ENCODE data around the gene TRMT112.
A peak's percentile ranks its signal among the peaks of the same experiment; 100 is the strongest.

Gene TRMT112

DNA sequence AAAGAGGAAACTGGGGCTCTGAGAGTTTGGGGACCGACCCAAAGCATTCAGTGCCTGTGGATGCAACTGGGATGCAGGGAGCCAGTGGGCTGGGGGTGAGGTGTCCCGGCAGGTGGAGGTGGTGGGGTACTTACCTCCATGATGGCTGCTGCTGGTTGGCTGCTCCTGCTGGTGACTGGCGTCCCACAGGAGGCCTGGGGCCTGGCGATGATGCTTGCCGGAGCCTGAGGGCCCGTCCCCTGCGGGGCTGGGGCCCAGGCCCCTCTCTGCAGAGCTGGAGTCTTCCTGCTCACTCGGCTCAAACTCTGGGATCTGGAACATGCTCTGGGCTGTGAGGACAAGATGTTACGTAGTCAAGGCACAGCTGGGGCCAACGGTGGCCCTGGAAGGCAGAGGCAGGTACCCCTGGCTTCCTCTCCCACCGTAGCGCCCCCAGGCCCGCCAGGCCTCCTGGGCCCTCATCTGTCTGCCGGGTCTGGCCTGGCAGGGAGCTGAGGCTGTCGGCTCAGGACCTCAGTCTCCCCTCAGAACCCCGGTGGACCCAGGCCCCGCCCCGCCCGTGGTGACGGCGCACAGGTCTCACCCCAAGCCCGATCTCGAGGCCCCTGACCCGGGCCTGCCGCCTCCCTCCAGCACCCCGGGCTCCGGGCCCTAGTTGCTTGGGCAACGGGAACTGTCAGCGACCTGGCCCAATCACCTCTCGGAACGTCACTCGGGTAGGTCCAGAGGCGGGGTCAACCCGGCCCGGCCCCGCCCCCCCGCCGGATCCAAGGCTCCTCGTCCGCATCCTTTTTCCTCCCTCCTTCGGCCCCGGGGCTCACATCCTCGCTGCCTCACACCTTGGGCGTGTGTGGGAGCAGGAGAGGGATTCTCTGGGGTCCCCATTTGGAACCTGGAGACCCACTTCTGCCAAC is 33.1 kb downstream of the TRMT112 start, which contains the start of gene BAD:
BAD (minus strand) TSS at position 618 of the 914 bp plus-strand sequence; CDS start at position 321, 297 bp downstream.
- peak; percentile 96 for DNase-seq (ENCODE audit: low read depth)
- TF ChIP-seq, protein P1, sequence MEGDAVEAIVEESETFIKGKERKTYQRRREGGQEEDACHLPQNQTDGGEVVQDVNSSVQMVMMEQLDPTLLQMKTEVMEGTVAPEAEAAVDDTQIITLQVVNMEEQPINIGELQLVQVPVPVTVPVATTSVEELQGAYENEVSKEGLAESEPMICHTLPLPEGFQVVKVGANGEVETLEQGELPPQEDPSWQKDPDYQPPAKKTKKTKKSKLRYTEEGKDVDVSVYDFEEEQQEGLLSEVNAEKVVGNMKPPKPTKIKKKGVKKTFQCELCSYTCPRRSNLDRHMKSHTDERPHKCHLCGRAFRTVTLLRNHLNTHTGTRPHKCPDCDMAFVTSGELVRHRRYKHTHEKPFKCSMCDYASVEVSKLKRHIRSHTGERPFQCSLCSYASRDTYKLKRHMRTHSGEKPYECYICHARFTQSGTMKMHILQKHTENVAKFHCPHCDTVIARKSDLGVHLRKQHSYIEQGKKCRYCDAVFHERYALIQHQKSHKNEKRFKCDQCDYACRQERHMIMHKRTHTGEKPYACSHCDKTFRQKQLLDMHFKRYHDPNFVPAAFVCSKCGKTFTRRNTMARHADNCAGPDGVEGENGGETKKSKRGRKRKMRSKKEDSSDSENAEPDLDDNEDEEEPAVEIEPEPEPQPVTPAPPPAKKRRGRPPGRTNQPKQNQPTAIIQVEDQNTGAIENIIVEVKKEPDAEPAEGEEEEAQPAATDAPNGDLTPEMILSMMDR (IDR thresholded peaks at IDR 0.05; ENCODE audit: insufficient read depth, low read depth, low read length, missing control alignments), result no peak
- peak within 1 kb of the TSS; percentile 93 for H3K4me3 ChIP-seq (ENCODE audit: low read depth, low read length)

DNA sequence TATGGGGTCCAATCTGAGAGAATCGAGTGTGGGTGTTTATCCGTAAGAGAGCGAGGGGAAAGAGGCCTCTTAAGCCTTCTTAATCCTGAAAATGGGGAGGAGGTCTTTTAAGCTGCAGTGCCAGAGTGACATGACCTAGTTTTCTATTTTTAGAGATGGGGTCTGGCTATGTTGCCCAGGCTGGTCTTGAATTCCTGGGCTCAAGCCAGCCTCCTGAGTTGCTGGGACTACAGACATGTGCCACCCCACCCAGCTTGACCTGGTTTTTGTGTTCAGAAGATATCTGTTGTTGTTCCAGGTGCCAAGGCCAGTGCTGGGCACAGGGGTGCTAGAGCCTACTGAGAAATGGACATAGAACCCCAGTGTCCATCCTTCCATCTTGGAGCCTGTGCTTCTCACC is 34.3 kb downstream of the TRMT112 start:
- no peak overlapping the region for H3K4me3 ChIP-seq (ENCODE audit: low read depth, low read length)
- no peak for DNase-seq (ENCODE audit: low read depth)
- TF ChIP-seq, protein P1 (IDR thresholded peaks at IDR 0.05; ENCODE audit: insufficient read depth, low read depth, low read length, missing control alignments), result no peak

DNA sequence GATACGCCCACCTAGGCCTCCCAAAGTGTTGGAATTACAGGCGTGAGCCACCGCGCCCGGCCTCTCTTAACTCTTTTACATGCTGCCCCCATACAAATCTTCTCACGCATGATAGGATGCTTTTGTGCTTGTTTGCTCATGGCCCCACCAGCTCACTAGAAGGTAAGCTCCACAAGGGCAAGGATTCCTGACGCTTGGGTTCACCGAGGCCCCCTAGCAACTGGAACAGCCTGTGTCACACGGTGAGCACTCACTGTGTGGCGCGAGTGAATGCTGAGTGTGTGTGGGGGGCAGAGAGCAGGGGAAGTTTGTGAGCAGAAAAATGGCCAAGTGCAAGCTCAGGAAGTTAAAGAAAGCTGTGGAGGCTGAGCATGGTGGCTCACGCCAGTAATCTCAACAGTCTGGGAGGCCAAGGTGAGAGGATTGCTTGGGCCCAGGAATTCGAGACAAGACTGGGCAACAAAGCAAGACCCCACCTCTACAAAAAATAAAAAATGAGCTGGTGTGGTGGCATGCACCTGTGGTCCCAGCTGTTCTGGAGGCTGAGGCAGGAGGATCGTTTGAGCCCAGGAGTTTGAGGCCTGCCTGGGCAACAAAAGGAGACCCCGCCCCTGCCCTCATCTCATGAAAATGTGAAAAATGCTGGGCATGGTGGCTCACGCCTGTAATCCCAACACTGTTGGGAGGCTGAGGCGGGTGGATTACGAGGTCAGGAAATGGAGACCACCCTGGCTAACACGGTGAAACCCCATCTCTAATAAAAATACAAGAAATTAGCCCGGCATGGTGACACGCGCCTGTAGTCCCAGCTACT is 35.2 kb downstream of the TRMT112 start:
- DNase-seq (ENCODE audit: low read depth), result no peak
- TF ChIP-seq, protein P1 (IDR thresholded peaks at IDR 0.05; ENCODE audit: insufficient read depth, low read depth, low read length, missing control alignments), result no peak

GRCh38 chr11:64278576-64279190 is 38.7 kb downstream of the TRMT112 start:
- TF ChIP-seq, protein P1 (IDR thresholded peaks at IDR 0.05; ENCODE audit: insufficient read depth, low read depth, low read length, missing control alignments), result no peak
- H3K4me3 ChIP-seq (ENCODE audit: low read depth, low read length), result no peak overlapping the region
- no peak for DNase-seq (ENCODE audit: low read depth)

More for the DNA sequence above, 35.2 kb downstream of the TRMT112 start:
- no peak overlapping the region for H3K4me3 ChIP-seq (ENCODE audit: low read depth, low read length)

- H3K4me3 ChIP-seq (ENCODE audit: low read depth, low read length), result no peak overlapping the region
- TF ChIP-seq, protein P1 (IDR thresholded peaks at IDR 0.05; ENCODE audit: insufficient read depth, low read depth, low read length, missing control alignments), result no peak
- DNase-seq (ENCODE audit: low read depth), result no peak
Observed at GRCh38 chr11:64276653-64277431, 40.5 kb downstream of the TRMT112 start.

- no peak overlapping the region for H3K4me3 ChIP-seq (ENCODE audit: low read depth, low read length)
- TF ChIP-seq, protein P1 (IDR thresholded peaks at IDR 0.05; ENCODE audit: insufficient read depth, low read depth, low read length, missing control alignments), result no peak
- DNase-seq (ENCODE audit: low read depth), result no peak
Observed at GRCh38 chr11:64275841-64276240, 41.5 kb downstream of the TRMT112 start.
